ENCODE data around the gene PYURF.

- TF ChIP-seq CTCF (conservative IDR thresholded peaks at IDR 0.05; ENCODE audit: low read depth, low read length) (no peak), EZH2 (IDR thresholded peaks at IDR 0.05; ENCODE audit: low read length, unreplicated experiment) (no peak)
These were observed 14.1 kb upstream of the PYURF start for GRCh38 chr4:88537709-88538108.

Data from PC-3 (cell line).